ENCODE results near the gene PHACTR1.

Gene PHACTR1

DNA sequence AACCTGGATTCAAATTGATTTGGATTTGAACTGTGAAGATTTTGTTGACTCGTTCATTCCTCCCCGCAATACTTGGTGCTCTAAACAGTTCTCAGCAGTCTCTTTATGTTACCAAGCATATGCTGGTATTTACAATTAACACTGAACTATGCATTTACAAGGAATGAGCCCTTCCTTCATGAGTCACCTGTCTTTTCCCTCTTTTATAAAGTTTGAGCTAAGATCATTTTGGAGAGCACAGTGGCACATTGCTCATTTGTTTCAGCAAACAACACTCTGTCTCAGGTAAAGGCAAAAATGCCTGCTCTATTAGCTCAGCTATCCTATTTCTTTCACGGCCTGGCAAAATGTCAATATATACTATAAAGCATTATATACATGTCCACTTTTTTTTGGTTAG, 285.4 kb downstream of the PHACTR1 start:
- DNase-seq = no peak

DNA sequence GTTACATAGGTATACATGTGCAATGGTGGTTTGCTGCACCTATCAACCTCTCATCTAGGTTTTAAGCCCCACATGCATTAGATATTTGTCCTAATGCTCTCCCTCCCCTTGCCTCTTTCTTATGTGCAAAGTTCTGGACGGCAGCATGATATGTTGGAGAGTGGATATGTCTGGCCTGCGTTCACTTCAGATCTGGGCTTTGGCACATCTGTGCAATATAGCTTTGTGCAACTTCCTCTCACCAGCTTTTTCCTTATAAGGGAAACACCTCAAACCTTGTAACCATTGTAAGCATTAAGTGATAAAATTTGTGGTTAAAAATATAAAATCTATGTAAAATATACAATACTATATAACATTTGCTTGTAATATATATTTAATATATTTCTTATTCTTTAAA, 288.0 kb downstream of the PHACTR1 start:
- no peak for DNase-seq

DNA sequence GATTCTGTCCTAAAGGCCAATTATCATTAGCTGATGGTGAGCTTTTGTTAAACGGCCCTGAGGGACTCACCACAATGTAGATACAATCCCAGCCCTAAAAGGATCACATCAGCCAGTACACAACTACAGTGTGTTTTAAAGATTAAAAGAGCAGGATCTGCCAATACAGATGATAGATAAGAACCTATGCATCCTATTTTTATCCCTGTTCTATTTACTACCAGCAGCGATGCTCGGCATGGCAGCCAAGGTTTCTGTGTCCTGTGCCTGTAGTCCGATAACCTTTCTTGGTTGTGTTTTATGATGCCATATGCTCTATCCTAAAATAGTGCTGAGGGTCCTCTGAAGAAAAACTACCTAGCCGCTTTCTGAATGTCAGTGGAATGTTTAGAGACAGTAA, 289.4 kb downstream of the PHACTR1 start:
- DNase-seq = peak; percentile 82 to 87

DNA sequence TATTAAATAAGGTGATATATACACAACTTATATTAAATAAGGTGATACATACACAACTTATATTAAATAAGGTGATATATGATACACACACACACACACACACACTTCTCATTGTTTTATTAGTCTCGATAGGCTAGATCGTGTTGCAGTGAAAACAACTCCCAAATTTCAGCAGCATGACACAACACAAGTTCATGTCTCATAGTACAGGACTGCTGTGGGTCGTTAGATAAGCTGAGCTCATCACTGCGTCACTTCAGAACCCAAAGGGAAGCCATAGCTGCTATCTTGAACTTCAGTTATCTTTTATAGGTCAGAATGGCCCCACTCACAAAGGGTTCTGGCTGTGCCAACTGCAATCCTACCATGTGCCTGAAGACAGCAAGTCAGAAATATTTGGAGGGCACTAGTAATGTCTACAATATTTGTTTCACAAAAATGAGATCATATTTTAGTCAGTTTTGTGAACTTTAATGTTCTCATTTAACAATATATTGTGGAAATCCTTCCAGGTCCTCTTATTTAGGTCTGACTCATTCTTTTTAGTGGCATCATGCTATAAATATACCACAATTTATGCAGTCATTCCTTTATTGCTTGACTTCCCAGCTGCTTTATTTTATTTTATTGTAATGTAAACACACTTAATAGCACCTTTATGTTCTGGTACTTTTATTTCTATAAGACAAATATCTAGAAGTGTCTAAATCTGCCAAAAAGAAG, 290.2 kb downstream of the PHACTR1 start:
- no peak for DNase-seq

DNA sequence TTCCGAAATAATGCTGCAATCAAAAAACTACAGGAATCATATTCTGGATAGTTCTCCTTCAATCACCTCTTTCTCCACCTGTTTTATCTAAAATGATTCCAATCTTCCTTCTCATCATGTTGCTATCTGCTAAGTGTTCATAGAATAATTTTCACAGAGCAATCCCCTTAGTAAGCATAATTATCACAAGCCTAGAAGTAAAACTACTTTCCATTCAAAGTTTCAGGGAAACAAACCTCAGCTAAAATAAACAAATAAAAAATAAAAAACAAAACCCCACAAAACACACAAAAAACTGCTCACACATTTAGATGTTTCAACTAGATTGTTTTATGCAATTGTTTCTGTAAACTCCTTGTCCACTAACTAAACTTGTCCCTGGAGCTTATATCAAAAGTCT, 291.2 kb downstream of the PHACTR1 start:
- DNase-seq = no peak

DNA sequence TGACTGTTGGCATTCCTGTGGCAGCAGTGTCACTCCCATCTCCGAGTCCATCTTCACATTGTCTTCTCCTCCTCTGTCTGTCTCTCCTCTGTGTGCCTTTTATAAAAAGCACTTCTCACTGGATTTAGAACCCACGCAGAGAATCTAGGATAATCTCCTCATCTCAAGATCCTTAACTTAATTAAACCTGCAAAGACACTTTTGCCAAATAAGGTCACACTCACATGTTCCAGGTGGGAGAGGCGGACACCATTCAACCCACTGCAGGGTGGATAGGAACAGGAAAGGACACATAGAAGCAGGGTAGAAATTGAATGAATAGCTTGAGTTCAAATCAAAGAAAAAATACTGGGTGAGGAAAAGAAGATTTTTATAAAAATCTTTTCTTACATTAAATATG, 292.5 kb downstream of the PHACTR1 start:
- no peak for DNase-seq

DNA sequence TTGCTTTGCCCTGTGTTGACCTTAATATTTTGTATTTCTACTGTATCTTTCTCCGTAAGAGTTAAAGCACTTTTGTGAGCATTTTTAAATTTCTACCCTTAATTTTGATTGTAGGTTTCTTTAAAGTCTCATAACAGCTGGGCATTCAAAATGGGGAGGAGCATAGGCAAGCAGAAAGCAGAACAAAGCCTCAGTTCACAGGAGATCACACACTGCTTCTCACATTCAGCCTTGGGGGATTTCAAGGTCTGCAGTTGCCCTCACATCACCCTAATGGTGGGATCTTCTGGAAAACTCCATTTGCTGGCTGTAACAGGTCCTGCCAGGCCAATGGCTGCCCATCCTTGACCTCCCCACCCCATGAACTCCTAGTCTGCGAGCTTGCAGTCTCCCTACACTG, 292.9 kb downstream of the PHACTR1 start:
- no peak for DNase-seq

DNA sequence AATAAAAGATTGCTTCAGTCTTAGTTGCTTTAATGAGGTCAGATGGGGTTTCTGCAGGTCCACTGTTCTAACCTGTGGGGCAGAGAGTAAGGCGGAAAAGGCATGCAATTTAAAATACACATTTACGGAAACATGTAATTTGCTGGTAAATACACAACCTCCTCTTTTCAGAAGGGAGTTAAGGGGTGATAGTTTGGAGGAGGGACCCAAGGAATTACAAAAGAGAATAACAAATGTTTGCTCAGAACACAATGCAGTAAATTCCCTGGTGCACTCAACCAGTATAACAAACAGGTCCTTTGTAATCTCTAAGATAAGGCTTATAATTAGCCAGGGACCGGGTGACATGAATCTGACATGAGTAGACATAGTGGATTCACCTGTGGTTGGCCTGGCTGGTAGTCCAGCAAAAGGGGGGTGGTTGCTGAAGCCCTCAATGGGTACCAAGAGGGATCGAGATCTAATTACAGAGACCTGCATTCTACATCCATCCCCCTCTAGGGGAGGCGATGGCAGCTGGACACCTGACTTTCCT, 295.1 kb downstream of the PHACTR1 start:
- DNase-seq = peak; percentile 23 to 33

DNA sequence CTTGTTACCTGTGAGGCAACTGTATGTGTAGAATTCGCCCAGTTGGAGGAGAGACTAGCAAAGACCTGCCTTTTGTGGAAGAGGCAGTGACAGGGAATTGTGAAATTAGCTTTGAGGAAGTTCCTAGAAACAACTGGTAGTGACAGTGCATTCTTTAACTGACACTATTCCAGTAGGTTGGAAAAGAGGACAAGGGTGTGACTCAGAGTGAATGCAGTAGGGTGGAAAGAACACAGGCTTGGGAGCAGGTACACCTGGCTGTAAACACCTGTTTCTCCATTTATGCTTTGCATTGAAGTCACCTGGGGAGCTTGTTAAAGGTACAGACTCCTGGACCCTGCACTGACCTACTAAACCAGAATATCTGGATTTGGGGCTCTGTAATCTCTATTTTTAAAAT, 295.7 kb downstream of the PHACTR1 start:
- DNase-seq = no peak

DNA sequence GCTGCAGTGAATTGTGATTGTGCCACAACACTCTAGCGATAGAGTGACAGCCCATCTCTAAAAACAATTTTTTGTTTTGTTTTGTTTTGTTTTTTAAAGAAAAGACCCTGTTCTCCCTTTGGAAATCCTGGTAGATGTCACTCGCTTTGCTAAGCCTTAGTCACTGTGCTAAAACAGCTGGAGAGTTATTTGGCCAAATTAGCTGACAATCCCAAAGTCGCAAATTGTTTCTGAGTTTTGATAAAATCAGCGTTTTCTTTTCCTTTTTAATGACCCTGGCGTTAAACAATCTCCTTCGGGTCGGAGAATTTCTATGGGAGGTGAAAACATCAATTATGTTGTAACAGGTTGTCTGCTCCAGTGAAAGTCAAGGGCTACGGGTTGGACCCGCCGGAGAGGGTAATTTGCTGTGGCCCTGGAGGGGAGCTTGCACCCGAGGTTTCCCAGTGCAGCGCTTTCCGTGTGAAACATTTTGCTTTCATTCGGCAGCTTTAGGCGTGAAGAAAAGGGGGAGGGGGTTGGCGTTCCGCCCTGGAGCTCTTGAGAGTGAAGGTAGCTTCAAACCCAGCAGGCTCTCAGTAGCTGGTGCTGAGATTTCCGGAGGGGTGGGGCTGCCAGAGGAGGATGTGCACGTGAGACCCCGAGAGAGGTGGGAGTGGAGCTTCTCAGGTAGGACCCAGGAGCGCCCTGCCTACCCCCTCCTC, 296.6 kb downstream of the PHACTR1 start:
- DNase-seq = no peak

DNA sequence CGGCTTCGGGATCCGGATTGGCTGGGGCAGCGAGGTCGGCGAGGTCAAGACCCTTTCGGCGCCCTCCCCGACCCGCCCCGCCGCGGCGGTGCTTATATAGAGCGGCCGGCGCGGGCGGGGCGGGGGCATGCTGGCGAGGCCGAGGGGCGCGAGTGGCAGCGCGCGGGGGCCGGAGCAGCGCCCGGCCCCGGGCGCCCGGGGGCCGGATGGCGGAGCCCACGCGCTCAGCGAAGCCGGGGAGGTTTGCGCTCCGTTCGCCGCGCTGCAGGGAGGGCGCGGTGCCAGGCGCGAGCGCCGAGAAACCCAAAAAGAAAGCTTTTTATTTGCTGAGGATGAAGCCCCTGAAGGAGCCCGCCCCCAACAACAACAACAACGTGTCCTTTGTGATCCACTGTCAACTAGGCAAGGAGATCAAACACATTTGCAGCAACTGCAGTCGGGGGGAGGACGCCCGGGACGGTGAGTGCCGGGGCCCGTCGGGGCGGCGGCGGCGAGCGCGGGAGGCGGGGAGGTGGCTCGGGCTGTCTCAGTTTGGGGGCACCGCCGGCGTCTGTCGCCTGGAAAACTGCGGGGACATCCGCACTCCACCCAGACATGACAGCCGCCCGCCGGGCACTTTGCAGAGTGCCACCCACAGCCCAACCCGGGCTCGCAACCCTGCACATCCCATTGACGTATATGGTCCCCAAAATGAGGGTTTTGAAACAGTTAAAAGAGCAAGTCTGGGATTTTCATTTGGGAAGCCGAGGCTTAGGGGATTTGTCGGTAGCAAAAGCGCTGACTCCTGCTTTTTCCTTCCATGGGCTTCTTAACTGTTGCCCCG, 297.3 kb downstream of the PHACTR1 start:
- no peak for DNase-seq

DNA sequence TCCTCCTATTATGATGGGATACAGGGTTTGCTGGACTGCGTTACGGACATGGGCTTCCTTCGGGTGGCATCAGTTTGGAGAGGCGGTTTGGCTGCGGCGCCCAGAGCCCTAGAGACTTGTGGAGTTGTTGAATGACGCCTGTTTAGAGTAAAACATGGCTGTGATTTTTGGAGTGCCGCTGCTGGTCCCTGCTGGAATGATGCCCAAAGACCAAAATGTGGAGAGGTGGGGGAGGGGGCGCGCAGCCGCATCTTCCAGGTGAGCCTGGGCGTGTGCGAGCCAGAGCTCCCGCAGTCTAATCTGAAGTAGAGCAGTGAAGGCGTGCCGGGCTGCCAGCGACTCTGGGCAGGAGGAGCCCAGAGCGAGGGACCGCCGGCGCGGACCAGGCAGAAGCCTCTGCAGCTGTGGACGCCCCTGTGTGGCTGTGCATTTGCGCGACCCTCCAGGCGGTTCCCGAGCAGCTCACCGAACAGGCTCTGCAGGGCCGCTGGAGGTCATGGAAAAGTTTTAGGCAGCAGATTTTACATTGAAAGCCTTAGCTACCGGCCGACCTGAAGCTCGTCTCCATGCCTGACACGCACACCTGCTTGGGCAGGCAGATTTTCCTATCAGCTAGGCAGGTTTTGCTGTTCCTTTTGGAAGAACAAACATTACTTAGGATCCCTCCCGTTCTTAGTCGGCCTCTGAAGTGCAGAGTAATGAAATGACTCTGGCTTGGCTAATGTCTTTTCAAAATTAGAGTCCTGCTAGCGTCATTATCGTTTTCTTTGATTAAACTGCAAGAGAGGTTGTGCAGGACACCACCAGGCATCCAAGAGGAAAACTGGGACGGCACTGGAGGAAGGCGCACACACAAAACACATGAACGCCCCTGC, 298.2 kb downstream of the PHACTR1 start:
- no peak for DNase-seq

DNA sequence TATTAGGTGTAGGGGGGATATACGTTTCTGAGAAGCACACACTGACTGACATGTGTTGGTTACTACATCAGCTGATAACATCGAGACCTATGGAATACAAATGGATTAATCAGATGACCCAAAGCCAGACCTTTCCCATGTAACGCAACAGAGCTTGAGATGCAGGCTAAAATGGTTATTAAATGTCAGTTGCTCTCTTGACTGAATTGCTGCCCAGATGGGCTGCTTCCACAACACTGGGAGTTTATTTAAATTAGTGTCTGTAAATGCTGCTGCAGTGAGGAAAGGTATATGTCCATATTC, 298.8 kb downstream of the PHACTR1 start:
- DNase-seq = no peak

DNA sequence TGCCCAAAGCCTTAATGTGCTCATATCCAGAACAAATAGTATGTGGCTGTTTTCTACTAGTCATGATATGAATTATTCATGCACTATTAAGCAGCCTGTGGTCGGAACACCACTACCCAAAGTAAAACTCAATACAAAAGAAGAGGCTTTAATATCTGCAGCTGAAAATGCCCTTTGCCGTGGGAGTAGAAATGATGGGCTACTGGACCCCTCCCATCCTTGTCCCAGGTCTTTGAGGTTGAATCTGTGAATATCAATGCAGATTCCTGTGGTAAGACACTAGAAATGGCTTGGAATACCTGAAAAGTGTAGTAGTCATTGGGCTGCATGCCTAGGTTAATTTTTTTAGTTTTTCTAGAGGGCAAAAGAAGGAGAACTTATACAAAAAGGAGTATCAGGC, 308.0 kb downstream of the PHACTR1 start:
- DNase-seq = no peak

DNA sequence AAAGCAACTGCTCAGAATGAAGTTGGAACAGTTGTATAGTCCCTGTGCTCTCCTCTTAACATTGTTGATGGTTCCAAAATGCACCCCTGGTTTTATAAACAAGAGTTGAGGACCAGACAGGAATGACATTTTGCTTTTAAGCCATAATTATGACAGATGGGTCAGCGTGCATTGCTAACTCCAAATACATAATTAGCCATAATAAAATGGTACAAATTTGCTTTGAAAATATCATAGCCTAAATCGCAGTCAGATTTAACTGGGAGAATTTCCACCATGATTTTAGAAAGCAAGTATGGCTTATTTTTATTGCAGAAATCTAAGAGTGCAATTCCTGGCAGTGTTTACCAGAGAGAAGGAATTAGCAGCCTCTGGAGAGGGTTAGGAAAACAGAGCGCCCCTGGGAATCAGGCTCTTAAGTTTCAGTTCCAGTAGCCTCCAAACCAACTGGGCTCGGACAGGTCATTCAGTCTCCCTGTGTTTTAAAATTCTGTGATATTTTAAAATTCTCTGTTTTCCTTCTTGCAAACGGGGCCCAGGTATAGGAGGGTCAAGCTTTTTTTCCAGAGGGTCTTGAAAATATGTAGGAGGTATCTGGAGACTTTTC, 309.4 kb downstream of the PHACTR1 start:
- DNase-seq = no peak

DNA sequence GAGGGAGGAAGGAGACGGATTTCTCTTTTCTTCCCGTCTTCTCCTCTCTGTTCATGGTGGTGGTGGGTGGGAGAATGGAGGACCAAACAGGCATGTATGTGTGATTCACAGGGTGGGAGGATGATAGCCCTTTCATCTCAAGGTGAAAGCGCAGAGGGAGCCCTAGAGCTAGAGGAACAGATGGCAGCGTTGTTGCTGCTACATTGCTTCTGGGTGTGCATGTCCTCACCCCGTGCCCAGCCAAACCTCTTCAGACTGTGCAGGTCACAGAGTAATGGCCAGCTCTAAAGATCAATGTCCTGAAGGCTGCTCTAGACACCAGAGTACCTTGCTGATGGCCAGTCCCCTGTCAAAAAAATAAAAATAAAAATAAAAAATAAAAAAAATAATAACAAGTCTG, 310.0 kb downstream of the PHACTR1 start:
- no peak for DNase-seq

DNA sequence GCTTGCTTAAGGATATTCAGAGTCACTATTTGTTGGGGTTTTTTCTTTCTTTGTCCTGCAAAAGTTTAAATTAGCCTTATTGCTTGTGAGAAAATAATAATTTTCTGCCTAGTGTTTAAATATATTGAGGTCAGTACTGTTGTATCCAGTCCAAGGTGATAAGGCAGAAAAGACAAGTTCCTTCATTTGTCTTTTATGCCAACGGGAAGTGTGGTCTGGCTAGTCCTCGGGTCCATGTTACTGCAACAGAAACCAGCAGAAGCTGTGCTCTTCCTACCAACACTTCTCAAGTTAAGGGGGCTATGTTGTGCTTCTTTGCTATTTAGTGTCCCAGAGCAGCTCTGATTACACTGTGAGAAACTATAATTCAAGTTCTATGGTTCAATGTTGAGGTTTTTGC, 310.6 kb downstream of the PHACTR1 start:
- DNase-seq = no peak

DNA sequence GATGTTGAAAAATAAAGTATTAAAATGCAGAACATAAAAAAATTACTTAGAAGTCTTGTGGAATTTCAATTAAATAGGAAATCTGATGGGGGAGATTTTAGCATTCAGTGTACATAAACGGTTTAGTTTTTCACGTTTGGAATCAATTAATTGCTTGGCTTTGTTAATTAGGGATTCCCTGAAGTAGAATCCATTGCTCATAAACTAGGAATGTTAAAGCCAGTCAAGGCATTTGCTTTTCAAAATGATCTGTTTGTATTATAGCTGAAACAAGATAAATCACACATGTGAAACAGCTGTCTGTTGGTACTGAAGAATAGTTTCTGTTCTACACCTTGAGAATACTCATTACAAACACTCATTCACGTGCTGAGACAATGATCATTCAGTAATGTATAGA, 313.8 kb downstream of the PHACTR1 start:
- DNase-seq = no peak

DNA sequence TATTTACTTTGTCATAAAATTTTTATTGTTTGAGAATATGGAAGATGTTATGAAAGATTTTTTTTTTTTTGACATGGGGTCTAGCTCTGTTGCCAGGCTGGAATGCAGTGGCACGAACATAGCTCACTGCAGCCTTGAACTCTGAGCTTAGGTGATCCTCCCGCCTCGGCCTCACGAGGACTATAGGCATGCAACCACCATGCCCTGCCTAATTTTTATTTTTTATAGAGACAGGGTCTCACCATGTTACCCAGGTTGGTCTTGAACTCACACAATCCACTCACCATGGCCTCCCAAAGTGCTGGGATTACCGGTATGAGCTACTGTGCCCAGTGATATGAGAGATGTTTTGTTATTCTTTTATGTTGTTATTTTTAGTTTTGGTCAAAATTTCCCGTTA, 316.0 kb downstream of the PHACTR1 start:
- DNase-seq = no peak

DNA sequence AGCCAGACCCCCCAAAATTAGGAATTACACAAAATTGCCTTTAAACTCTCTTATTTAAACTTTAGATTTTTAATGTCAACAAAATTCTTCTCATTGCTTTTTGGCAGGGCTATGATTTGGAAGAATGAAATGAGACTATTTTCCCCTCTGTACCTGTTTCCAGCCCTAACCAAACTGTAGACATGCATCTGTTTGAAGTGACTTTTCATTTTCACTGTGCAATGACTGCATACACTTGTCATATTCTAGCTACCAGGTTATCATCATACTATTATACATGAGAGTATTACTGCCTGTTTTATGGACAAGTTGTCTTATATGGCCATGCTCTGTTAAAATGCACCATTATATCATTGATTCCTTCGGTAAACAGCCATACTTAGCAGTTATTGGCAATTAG, 316.6 kb downstream of the PHACTR1 start:
- DNase-seq = no peak

DNA sequence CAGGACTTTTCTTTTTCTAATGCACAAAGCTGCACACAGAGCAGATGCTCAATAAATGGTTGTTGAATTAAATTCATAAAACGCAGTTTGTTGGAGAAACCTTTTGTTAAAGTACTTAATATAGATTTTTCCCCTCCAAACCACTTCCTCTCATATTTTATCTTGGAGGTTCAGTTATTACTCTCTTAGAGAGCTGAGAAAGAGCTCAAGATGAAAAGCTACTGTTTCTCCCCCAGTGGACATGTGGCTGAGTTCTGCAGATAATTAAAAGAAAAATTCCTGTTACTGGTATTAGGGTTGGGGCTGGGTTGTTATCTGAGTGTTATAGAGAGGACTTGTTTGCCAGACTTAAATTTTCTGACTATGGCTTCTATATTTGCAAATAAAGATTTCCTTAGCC, 317.7 kb downstream of the PHACTR1 start:
- no peak for DNase-seq

DNA sequence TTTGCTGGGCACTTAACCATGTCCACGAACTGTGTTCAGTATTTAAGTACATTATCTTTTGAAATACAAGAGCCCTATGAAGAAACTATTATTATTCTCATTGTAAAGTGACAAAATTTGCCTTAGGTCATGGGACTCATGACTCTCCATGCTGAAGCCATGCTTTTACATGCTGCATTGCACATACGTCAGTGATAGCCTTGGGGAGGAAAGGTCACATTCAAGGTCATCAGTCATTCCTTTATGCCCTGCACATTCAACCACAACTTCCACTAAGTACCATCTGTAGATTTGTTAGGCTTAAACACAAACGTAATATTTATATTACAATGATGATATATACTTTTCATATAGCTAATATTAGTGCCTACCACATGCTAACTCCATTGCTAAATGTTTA, 319.0 kb downstream of the PHACTR1 start:
- DNase-seq = no peak
